Astrocyte of the spinal cord (primary cell): ENCODE data around the gene LSM3.
A peak's percentile ranks its signal among the peaks of the same experiment; 100 is the strongest.

Experiments
- DNase-seq: peaks from one replicate; pipeline ENCODE4 v3.0.0; 2011; ENCODE audit warnings: low read depth, low spot score
- H3K4me3 ChIP-seq: 2 replicates; pipeline ENCODE4 v1.5.1; 2011; ENCODE audit warnings: low read depth, mild to moderate bottlenecking, low read length, moderate library complexity
- CTCF ChIP-seq: IDR thresholded peaks from 2 replicates; pipeline ENCODE4 v1.5.1; 2012; ENCODE audit warnings: low read depth, mild to moderate bottlenecking, low read length, inconsistent platforms
- in situ Hi-C: cut with HindIII; loops from 2 replicates; pipeline ENCODE4 v1.10.0; 2017; ENCODE audit warnings: low sequenced_read_pairs

Gene LSM3

GRCh38 chr3:14201940-14202684, 23.5 kb downstream of the LSM3 start:
- DNase-seq, result no peak
- in situ Hi-C loops, result no loop called here
- no peak for TF ChIP-seq CTCF
- H3K4me3 ChIP-seq, result no peak overlapping the region

- DNase-seq, result no peak
- in situ Hi-C loops, result no loop called here
- no peak for TF ChIP-seq CTCF
- no peak overlapping the region for H3K4me3 ChIP-seq
Observed at GRCh38 chr3:14202874-14203520, 24.4 kb downstream of the LSM3 start.

GRCh38 chr3:14203521-14204079, 25.0 kb downstream of the LSM3 start:
- peak; percentile 90 for TF ChIP-seq CTCF
- H3K4me3 ChIP-seq, result no peak overlapping the region
- in situ Hi-C loops, result no loop called here
- DNase-seq, result peak; percentile 81

GRCh38 chr3:14204515-14205284, 26.1 kb downstream of the LSM3 start:
- H3K4me3 ChIP-seq, result no peak overlapping the region
- no peak for TF ChIP-seq CTCF
- DNase-seq, result no peak
- in situ Hi-C loops, result no loop called here

GRCh38 chr3:14206548-14207177, 28.0 kb downstream of the LSM3 start:
- TF ChIP-seq CTCF, result no peak
- no peak overlapping the region for H3K4me3 ChIP-seq
- DNase-seq, result no peak
- in situ Hi-C loops, result no loop called here

- H3K4me3 ChIP-seq, result no peak overlapping the region
- TF ChIP-seq CTCF, result no peak
- in situ Hi-C loops, result no loop called here
- DNase-seq, result no peak
Observed at GRCh38 chr3:14208168-14208567, 29.6 kb downstream of the LSM3 start.
